HTR-8/SVneo (cell line): ENCODE data around the gene KIF26B.

ENCODE experiments used
- DNase-seq: peaks from one replicate; pipeline ENCODE4 v3.0.0; 2011; ENCODE audit warnings: low spot score, mixed read lengths; ENCODE audit not compliant: insufficient read length
- FAIRE-seq: peaks from 2 replicates; lab custom pipeline; 2011; peaks lifted over from hg19 to GRCh38; lab: Jason Lieb, UNC

The KIF26B gene

DNA sequence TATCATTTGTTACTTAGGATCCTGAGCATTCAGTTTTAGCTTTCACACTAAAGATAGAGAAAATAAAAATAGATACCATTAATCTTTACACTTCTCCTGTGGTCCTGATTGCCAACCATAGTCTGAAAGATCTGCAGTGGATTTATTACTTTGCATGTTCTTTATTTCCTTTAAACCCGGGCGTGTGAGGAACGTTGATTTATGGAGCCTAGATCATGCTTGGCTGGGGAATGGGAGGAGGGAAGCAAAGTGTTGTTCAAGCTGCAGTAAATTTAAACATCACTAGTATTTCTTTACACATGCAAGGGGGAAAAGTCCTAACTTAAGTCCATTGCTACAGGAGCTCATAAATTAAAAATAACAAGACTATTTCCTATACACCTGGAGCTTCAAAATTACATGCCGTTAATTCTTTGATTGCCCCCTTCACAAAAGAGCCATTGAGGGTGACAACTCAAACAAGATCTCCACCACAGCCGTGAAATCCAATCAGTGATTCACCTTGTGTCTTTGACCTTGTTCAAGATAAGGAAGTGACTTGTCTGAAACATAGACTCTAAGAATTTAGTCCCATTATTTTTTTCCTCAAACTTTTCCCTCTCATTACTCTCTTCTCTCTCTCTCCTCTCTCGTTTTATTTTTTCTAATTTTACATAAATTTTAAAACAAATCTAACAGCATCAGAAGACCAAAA is 282.7 kb downstream of the KIF26B start:
- FAIRE-seq = no peak

DNA sequence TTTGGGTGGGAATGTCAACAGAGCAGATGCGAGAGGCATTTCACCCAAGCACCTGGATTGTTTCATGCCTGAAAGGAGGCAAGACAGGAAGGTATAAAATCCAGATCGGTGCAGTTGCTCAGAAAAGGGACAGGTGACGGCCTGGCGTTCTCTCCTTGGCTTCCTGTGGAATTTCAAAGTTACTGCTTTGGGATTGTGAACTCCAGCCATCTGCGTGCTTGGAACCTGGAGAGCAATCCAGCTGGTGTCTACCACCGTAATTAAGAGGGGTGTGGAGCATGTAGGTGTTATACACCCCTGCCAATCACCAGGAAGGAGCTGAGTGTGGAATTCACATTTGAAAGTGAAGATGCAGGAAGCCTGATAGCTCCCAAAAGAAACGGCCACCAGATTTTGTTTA is 286.1 kb downstream of the KIF26B start:
- FAIRE-seq = no peak

More for the DNA sequence above, 282.7 kb downstream of the KIF26B start:
- no peak for DNase-seq

DNA sequence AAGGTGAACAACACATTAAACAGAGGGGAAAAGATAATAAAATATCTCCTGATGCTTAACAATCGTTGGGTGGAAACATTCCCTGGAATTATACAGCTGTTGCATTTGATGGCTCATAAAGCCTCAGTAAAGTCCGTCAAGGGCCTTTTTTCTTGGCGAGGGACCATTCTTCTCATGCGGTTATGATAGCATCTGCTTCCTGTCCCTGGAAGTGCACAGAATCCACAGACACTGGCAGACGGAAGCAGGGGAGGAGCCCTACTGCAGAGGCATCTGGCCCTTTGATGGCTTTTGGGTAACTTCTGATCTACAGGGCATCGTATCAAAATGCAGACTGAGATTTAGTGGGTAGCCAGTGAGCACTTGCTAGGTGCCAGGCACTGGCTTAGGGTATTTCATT is 286.9 kb downstream of the KIF26B start:
- no peak for DNase-seq
- FAIRE-seq = no peak

More for the DNA sequence above, 286.1 kb downstream of the KIF26B start:
- no peak for DNase-seq

DNA sequence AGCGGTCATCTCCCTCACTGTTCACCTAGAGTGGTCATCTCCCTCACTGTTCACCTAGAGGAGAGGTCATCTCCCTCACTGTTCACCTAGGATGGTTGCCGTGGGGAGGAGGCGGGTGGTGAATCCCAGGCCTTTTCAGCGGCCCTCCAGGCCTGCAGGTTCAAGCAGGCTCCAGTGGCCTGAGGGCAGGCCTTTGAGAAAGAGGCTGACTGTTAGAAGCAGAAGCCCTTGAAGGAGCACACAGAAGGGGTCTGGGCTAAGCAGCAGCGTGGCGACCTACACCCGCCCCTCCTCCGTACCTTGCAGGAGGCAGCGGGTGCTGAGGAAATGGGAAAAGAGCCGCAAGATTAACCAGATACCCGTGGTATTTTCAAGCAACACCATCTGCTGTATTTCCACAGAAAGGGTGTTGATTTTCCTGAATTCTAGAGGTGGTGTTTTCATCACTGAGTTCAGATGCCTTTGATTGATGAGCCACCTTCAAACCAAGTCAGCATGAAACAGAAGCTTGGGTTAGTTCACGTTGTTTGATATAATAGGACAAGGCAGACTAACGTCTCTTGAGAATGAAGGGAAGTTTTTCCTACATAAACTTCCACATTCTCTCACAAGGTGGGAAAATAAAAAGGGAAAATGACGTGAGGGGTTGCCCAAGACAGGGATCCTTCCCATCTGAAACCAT is 289.5 kb downstream of the KIF26B start:
- DNase-seq = no peak
- FAIRE-seq = no peak

DNA sequence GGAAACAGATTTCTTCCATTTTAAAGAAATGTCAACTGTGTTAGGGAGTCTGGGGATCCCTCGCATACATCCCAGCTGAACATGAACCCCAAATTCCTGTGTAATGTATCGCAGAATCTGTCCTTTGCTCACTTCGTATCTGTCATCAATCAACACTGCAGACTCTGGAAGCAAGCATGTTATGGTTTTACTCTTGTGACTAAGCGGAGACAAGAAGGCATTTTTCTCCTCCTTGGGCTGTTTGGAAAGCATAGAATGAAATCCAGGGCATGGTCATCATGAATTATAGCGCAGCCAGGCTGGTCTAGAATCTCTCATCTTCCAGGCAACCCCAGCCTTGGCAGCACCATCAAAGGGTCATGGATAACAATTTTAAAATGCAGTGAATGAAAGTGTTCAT is 290.2 kb downstream of the KIF26B start:
- no peak for DNase-seq
- FAIRE-seq = no peak

DNA sequence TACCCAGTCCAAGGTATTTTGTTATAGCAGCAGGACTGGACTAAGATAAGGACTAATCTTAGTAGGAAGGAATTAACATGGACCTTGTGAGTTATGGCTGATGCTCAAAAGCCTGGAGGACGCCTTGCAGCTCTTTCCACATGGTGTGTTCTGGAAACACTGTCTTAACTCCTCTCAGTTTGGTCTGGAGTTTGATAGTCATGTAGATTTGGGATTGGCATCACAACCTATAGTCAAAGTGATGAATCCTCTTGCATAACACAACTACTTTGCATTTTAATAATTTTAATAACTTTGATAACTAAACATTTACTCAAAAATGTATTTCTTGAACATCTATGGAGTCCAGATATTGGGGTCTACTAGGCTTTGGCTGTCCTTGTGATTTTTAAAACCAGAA is 293.7 kb downstream of the KIF26B start:
- no peak for FAIRE-seq
- DNase-seq = no peak

DNA sequence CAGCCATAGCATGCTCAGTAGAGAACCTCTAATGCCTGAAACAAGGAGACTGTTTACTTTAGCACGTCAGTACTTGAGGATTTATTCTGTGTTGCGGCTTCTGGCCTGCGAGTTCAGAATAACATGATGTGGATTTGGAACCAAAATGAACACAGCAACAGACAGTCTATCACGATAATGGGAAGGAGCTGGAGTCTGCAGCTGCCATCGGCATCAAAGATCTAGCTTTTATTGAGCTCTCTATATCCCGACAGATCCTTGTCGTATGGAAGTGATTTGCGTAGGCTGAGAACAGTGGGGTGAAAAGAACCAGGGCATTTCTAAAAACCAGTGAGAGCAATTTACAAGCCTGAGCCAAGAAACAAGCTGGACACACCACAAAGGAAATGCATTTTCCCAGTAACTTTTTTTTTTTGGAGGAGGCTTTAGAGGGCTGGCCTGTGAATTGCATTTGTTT is 294.2 kb downstream of the KIF26B start:
- FAIRE-seq = no peak
- DNase-seq = no peak

DNA sequence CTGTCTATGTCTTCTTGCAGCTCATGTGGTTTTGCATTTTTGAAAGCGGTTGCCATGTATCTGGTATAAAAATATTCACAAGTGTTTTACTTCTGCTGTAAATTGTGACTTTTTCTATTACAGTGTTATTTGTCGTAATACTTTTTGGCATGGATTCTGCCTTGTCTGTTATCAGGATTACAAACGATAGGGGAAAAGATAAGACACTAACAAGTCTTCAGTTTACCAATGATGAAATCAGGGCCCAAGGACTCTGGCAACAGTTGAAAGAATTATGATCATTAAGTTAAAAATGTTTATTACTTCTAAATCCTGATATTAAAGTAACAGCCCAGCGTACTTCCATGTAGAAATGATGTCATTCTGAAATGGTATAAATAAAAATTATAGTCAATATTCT is 298.8 kb downstream of the KIF26B start:
- DNase-seq = no peak
- no peak for FAIRE-seq

DNA sequence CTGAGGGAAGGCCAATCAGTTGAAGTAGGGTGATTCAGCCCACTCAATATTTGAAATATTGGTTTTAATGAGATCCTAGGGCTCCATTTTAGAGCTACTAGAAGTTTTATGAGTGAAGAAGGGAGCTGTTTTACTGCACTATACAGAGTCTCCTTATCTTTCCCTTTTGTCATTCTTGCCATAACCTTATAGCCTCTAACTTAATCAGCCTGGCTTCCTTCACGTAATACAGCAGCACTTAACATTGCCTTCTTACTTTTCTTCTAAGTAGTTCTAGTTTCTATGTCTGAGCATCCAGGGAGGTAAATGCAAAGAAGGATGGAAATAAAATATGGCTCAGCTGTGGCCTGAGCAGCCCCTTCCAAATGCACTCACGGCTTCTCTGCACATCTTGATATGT is 299.3 kb downstream of the KIF26B start:
- no peak for FAIRE-seq
- no peak for DNase-seq

DNA sequence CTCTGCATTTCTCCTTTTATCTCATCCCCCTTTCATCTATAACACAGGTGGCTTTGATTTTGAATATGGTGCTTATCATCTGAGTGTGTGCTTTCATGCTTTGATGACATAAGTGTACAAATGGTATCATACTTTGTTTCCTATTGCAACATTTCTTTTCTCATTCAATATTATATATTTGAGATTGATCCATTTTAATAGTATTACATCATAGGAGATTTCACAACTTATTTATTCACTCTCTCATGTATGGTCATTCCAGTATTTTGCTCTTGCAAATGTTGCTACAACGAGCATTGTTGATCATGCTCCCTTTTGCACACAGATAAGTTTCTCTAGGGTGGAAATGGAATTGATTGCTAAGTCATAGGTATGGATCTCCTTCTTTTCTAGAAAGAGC is 302.8 kb downstream of the KIF26B start:
- DNase-seq (no peak), FAIRE-seq (no peak)

DNA sequence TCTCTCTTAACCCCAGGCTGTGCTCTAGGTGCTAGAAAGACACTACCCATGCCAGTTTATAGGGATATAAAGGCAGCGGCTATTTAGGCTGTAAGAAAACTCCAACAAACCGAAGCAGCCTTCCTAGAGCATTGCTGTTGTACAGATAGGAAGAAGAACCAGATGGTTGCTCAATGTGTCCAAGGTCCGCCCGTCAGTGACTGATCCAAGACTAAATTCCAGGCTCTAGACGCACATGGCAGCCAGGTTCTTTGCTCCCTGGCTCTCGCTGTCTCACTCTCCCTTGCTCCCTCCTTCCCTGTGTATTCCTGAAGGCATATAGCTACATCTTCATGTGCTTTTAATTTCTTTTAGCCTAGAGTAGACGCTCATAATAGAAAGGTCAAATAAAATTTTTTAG is 303.4 kb downstream of the KIF26B start:
- no peak for DNase-seq

DNA sequence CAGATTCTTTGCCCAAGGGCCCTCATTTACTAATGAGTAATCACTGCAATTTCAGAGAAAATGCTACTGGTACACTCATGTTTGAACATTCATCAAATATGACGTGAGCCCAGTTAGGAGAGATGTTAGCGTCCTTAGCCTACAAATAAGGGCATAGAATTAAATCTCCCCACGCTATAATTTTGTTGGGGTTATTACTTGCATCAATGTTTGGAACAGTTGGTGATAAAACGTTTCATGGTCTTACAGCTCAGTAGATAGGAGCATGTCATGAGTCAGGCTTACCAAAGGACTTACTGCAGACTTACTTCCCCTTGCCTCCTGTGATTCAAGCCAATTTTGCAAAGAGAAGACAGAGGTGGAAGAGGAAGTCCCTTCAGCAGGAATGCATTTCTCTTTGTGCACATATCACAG is 304.0 kb downstream of the KIF26B start:
- FAIRE-seq (no peak), DNase-seq (no peak)

More for the DNA sequence above, 303.4 kb downstream of the KIF26B start:
- FAIRE-seq = no peak

DNA sequence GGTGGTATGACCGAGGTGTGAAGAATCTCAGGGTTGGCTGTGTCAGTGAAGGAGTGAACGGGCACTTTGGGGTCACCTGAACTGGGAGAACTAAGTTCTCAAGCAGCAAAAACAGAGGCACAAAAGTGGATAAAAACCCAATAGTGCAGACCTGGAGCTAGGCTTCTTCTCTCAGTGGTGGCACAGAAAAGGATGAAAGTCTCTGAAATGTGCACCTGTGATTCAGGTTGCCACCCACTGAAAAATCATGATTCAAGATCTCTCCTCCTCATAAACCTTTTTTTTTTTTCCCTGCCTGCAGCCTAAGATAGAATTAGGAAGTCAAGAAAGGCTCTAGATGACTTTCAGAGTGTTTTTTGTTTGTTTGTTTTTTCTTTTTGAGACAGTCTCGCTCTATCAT is 304.8 kb downstream of the KIF26B start:
- DNase-seq (no peak), FAIRE-seq (no peak)

DNA sequence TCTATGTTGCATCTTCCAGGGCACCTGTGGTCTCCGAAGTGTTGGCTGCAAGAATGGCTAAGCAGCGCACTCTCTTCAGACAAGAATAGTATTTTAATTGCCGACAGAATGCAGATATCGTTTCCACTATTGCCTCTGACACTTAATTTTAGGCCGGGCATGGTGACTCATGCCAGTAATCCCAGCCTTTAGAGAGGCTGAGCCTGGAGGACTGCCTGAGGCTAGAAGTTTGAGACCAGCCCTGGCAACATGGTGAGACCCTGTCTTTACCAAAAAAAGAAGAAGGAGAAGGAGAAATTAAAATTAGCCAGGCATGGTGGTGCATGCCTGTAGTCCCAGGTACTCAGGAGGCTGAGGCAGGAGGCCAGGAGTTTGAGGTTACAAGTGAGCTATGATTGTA is 306.9 kb downstream of the KIF26B start:
- DNase-seq = no peak
- FAIRE-seq = no peak

DNA sequence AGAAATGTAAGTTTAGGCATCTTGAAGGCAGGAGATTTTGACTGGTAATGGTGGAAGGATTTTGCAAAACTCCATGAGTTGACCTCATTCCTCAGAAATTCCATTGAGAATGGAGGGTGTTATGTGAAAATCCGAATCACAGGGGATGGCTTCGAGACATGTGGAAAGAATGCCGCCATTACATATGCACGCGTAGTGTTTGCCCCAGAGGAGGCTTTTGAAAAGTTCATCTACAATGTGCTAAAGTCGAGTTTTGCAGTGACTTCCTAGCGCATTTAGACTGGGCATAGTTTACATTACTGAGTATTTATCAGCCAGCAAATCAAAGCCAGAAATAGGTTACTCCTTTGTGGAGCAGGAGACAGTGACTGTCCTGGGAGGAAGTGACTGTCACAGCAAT is 307.4 kb downstream of the KIF26B start:
- DNase-seq = no peak

DNA sequence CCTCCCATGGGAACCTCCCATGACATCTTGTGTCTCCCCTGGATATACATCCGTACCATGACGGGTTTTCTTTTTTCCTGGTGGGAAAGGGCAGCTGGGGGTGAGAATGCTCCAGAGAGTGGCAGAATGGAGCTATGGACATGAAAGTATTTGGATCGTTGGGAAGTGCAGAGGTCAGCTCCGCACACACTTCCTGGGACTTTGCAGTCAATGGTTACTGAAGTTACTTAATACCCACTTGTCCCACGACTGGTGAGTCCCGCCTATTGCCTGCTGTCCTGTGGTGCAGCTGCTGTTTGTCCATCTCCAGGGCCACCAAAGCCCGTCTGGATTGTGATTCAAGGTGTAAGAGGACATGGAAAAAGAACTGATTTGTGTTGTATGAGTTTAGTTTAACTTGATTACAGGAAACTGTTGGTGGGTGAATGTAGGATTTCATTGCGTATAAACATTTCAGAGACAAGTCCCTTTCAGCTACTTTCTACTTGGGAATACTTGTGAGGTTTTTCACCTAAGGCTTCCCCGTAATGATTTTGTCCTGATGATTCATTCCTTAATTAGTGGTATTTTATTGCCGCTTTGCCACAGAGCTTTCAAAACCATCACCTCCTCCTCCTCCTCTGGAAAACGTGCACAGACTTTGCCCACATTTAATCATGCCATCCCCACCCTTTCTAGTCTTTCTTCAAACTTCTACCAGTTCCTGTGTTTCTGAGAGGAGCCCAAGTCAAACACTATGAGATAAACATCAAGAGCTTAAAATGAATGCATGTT is 308.8 kb downstream of the KIF26B start:
- FAIRE-seq (no peak), DNase-seq (no peak)

More for the DNA sequence above, 307.4 kb downstream of the KIF26B start:
- FAIRE-seq = no peak

DNA sequence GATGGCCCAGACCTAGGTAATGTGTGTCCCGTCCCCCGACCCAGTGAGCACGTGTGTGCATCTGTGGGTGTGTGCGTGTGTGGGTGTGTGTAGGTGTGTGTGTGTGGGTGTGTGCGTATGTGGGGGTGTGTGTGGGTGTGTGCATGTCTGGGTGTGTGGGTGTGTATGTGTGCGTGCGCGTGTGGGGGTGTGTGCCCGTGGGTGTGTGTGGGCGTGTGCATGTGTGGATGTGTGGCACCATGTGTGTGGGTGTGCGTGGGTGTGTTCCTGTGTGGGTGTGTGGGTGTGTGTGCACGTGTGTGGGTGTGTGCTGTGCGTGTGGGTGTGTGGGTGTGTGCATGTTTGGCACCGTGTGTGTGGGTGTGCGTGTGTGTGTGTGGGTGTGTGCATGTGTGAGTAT is 309.5 kb downstream of the KIF26B start:
- DNase-seq (no peak), FAIRE-seq (peak; percentile 90)

DNA sequence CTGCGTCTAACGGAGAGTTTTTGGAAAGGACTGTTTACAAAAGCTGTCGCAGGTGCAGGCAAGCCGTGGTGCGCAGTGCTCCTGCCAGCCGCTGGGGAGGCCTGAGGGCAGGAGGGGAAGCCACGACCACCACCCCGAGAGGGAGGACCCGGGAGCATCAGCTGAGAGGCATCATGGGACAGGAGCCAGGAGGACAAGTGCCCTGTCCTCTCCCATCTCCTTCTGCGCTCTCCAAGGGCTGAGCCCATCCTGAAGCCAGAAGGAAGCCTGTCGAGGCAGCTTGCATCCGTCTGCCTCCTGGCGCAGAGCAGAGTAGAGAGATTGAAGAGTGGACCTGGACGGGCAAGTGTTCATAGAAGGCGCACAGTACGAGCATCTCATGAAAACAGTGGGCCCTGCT is 310.9 kb downstream of the KIF26B start:
- no peak for DNase-seq
- no peak for FAIRE-seq

DNA sequence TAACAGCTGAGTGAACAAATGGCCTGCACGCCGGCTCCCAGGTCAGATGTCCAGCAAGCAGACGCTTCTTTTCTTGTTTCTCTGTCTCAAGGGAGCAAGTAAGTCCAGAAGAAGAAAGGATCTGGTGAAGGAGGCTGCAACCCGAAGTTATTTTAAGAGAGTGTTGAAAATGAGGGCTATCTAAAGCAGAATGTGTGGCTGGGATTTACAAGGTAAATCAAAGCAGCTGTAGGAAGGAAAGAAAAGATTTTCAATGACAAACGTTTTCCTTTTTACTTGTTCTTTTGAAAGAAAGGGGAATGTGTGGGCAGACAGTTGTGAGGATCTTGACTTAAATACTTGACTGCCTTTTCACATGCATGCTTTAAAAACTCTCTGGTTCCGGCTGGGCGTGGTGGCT is 311.5 kb downstream of the KIF26B start:
- DNase-seq (no peak), FAIRE-seq (no peak)

DNA sequence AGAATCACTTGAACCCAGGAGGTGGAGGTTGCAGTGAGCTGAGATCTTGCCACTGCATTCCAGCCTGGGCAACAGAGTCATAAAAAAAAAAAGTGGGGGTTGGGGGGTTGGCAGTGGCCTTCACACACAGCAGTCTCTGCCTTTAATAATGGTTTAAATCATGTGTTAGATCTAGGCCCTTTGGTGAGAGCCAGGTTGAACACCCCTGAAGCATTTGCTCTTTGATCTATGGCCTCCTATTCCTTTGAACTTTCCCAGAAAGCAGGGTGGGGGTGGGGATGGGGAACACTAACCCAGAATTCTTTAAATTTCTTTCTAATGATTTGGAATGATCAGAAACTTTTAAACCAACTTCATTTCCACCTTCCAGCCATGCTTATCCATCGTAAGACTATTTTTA is 313.0 kb downstream of the KIF26B start:
- no peak for FAIRE-seq
- no peak for DNase-seq

DNA sequence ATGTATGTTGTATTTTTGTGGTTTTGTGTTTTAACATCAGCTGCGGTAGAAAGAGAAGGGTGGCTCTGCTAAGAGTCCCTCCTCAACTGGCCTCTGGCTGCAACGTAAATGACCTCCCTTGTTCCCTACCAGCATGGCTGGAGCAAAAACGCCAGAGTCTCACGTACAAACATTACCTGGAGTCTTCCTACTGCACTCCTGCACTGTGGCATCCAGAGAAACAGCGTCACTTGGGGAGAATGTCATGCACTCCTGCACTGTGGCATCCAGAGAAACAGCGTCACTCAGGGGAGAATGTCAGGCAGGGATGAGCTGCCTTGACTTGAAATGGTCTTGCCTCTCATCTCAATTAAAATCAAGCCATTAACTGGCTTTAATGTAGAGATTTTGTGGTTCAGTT is 314.2 kb downstream of the KIF26B start:
- FAIRE-seq (no peak), DNase-seq (no peak)
